ENCODE data around the gene KRI1. TPM values are rescaled to one million over a fixed set of nuclear protein-coding genes. Genes with fewer than 3 reads are reported as not detected.

The KRI1 gene
- total RNA-seq, 4 donors from 2014 or later: 16.8 to 24.1 (median 19.9) TPM

GRCh38 chr19:10520652-10521318 lies 45.0 kb downstream of the KRI1 start:
- H3K27me3 ChIP-seq: peaks cover 40 to 41% (median 41%) of the 10 kb centered on the region in 3 donors
- DNase-seq (no peak), ATAC-seq (no peak)
- intact Hi-C loops (cut with DNase I; ENCODE audit: low total_unique reads) (no loop called here), in situ Hi-C loops (cut with MboI; ENCODE audit: low sequenced_read_pairs in 4 of 4) (no loop called here)
- H3K36me3 ChIP-seq: no peaks in the 10 kb centered on the region
- no peaks in the 10 kb centered on the region for H3K9me3 ChIP-seq
- H3K27ac ChIP-seq: no peak overlapping the region
- peaks cover 3 to 8% of the 10 kb centered on the region in 2 donors for H3K4me1 ChIP-seq
- TF ChIP-seq POLR2A (IDR thresholded peaks at IDR 0.05) (no peak), CTCF (IDR thresholded peaks at IDR 0.05 in 4 of 5, conservative IDR thresholded peaks at IDR 0.05 in 1 of 5) (no peak)
- no peak overlapping the region for H3K4me3 ChIP-seq

DNA sequence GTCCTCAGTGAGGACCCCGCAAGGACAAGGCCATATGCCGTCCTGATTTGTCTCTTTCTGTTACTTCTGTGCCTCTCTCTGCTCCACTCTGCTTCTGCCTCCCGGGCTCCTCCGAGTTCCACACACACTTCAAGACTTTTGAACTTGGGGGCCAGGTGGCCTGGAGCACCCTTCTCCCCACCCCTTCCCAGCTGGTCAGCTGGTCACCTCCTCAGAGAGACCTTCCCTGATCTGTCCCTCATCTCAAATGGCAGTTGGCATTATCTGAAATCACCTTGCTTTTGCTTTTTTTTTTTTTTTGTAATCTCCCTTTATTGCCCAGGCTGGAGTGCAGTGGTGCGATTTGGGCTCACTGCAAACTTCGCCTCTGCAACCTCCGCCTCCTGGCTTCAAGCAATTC lies 46.4 kb downstream of the KRI1 start:
- no peaks in the 10 kb centered on the region for H3K9me3 ChIP-seq
- H3K36me3 ChIP-seq: no peaks in the 10 kb centered on the region
- DNase-seq: no peak
- in situ Hi-C loops (cut with MboI; ENCODE audit: low sequenced_read_pairs in 4 of 4): no loop called here
- no peak overlapping the region for H3K27ac ChIP-seq
- TF ChIP-seq POLR2A (IDR thresholded peaks at IDR 0.05) (no peak), CTCF (IDR thresholded peaks at IDR 0.05 in 4 of 5, conservative IDR thresholded peaks at IDR 0.05 in 1 of 5) (no peak)
- no peak for ATAC-seq
- H3K4me1 ChIP-seq: peaks cover 3 to 8% of the 10 kb centered on the region in 2 donors
- intact Hi-C loops (cut with DNase I; ENCODE audit: low total_unique reads): no loop called here
- peaks cover 48 to 54% (median 51%) of the 10 kb centered on the region in 3 donors for H3K27me3 ChIP-seq
- no peak overlapping the region for H3K4me3 ChIP-seq

DNA sequence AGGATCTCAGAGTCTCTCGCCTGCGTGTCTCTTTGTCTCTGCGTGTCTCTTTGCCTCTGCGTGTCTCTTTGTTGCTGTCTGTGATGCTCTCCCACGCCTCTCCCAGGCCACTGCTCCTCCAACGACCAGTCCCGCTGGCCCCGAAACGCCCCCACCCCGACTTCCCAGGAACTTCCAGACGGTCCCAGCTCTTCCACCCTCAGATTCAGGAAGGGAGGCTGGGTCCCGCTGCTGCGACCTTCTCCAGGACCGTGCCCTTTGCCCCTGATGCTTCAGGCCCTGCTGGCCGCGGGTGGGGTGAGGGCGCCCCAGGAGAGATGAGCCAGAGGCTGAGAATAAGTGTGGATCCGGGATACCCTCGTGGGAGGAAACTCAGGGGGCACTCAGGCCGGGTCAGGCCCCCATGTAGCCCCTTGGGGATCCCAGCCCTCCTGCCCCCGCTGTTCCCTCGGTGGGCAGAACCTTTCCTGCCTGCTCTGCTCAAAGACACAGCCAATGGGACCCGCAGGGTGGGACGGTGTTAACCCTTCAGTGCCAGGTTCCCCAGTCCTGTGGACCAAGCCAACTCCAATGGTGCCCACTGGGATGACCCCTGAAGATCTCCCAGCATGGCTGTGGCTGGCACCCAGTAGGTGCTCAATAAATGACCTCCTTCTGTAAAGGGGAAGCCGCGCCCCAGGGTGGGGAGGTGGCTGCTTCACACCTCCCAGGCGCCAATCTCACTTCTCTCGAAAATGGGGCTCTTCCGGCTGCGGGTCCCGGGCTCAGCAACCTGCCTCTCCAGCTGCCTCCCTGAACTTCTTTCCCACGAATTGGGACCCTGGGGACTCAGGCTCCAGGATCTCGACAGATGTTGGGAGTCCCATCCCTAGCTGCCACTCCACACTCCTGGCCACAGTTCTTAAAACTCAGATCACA lies 47.1 kb downstream of the KRI1 start:
- ATAC-seq: no peak
- no peak for TF ChIP-seq POLR2A (IDR thresholded peaks at IDR 0.05)
- TF ChIP-seq CTCF (IDR thresholded peaks at IDR 0.05 in 4 of 5, conservative IDR thresholded peaks at IDR 0.05 in 1 of 5): no peak
- DNase-seq: no peak
- Histone ChIP-seq H3K4me1 (peaks cover 3 to 8% of the 10 kb centered on the region in 2 donors), H3K27me3 (peaks cover 54 to 62% (median 57%) of the 10 kb centered on the region in 3 donors), H3K27ac (no peak overlapping the region), H3K36me3 (no peaks in the 10 kb centered on the region), H3K4me3 (no peak overlapping the region), H3K9me3 (no peaks in the 10 kb centered on the region)
- in situ Hi-C loops (cut with MboI; ENCODE audit: low sequenced_read_pairs in 4 of 4): no loop called here
- intact Hi-C loops (cut with DNase I; ENCODE audit: low total_unique reads): no loop called here

DNA sequence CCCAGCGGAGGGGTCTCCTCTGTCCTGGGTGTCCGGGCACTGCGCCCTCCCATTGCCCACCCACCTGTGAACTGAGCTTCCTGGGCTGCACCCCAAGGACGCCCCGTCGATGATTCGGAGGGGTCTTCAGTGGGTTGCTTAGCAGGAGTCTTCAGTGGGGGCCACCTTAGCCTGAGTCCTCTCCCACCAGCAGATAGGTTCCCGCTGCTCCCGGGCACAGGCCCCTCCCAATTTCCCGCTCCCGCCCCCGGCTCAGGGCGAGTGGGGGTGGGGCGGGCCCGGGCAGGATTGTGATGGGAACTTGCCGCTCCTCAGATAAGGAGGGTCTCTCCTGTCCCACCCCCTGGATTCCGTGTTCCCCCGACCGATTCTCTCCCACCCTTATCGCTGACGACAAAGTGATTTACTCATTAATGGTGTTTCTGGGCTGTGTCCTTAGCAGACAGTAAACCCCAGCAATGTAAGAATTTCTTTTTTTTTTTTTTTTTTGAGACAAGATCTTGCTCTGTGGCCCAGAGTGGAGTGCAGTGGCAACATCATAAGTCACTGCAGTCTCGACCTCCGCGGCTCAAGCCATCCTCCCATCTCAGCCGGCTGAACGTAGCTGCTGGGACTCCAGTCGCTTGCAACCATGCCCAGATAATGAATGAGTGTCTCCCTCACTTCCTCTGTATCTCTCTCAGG lies 47.9 kb downstream of the KRI1 start:
- intact Hi-C loops (cut with DNase I; ENCODE audit: low total_unique reads) (no loop called here), in situ Hi-C loops (cut with MboI; ENCODE audit: low sequenced_read_pairs in 4 of 4) (no loop called here)
- Histone ChIP-seq H3K27me3 (peaks cover 62 to 70% (median 65%) of the 10 kb centered on the region in 3 donors), H3K27ac (no peak overlapping the region), H3K9me3 (no peaks in the 10 kb centered on the region), H3K36me3 (no peaks in the 10 kb centered on the region), H3K4me1 (peaks cover 3 to 8% of the 10 kb centered on the region in 2 donors), H3K4me3 (peak overlapping the region in 1 of 4 donors; percentile 27)
- no peak for TF ChIP-seq POLR2A (IDR thresholded peaks at IDR 0.05)
- TF ChIP-seq CTCF (IDR thresholded peaks at IDR 0.05 in 4 of 5, conservative IDR thresholded peaks at IDR 0.05 in 1 of 5): no peak
- ATAC-seq: no peak
- no peak for DNase-seq

All from gastrocnemius medialis (tissue), 4 donors.